HTERT RPE-1 (cell line): Measurements from ENCODE around the gene LPIN1.

ENCODE experiments used
- in situ Hi-C: fragments of 300-500 bp; cut with MboI; formaldehyde crosslinking; loops from 4 replicates; pipeline ENCODE4 v1.14.3; 2020; ENCODE audit warnings: low sequenced_read_pairs

Gene LPIN1, protein sequence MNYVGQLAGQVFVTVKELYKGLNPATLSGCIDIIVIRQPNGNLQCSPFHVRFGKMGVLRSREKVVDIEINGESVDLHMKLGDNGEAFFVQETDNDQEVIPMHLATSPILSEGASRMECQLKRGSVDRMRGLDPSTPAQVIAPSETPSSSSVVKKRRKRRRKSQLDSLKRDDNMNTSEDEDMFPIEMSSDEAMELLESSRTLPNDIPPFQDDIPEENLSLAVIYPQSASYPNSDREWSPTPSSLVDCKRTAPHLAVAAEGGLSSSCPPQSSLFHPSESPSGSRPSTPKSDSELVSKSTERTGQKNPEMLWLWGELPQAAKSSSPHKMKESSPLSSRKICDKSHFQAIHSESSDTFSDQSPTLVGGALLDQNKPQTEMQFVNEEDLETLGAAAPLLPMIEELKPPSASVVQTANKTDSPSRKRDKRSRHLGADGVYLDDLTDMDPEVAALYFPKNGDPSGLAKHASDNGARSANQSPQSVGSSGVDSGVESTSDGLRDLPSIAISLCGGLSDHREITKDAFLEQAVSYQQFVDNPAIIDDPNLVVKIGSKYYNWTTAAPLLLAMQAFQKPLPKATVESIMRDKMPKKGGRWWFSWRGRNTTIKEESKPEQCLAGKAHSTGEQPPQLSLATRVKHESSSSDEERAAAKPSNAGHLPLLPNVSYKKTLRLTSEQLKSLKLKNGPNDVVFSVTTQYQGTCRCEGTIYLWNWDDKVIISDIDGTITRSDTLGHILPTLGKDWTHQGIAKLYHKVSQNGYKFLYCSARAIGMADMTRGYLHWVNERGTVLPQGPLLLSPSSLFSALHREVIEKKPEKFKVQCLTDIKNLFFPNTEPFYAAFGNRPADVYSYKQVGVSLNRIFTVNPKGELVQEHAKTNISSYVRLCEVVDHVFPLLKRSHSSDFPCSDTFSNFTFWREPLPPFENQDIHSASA

GRCh38 chr2:11746376-11746806 is at the start of gene LPIN1:
Gene LPIN1, plus strand, starts transcription at chr2:11746632. Its CDS starts 18,910 bp downstream, at chr2:11765542.
- in situ Hi-C loops: no loop called here

GRCh38 chr2:11696736-11697102 is 49.7 kb upstream of the LPIN1 start:
- in situ Hi-C loops: no loop called here

DNA sequence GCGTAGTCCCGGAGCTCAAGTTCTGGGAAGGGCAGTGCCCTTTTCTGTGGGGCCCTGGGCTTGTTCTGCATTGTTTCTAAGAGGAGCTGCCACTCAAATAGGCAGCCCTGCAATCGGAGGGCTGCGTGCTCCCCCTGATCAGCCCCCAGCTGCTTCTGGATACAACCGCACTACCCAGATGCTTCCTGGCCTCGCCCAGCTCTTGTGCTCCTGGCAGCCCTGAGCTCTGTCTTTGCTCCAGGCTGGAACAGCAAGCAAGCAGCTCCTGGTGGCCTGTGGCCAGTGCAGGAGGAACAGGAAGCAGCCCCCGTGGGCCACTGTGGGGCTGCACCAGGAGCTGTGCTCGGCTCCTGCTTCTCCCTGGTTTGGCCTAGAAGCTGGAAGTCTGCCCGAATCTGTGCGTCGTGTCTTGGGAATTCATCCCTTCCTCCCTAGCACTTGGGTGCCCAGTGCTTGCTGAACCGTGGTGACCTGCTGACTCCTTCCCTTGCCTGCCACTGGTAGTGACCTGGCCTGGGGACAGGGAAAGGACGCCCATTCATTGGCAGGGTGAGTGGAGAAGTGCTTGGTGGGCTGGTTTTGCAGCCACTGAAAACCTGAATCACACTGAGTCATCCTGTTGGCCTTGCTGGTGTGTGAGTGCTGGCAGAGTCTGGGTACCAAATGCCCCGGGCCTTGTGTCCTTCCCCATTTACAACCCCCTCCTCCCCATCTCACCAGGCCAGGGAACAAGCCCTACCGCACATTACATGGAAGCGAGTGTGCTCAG is 49.1 kb upstream of the LPIN1 start:
- in situ Hi-C loops: no loop called here

- in situ Hi-C loops: no loop called here
These were observed 48.2 kb upstream of the LPIN1 start for GRCh38 chr2:11698009-11698922.

DNA sequence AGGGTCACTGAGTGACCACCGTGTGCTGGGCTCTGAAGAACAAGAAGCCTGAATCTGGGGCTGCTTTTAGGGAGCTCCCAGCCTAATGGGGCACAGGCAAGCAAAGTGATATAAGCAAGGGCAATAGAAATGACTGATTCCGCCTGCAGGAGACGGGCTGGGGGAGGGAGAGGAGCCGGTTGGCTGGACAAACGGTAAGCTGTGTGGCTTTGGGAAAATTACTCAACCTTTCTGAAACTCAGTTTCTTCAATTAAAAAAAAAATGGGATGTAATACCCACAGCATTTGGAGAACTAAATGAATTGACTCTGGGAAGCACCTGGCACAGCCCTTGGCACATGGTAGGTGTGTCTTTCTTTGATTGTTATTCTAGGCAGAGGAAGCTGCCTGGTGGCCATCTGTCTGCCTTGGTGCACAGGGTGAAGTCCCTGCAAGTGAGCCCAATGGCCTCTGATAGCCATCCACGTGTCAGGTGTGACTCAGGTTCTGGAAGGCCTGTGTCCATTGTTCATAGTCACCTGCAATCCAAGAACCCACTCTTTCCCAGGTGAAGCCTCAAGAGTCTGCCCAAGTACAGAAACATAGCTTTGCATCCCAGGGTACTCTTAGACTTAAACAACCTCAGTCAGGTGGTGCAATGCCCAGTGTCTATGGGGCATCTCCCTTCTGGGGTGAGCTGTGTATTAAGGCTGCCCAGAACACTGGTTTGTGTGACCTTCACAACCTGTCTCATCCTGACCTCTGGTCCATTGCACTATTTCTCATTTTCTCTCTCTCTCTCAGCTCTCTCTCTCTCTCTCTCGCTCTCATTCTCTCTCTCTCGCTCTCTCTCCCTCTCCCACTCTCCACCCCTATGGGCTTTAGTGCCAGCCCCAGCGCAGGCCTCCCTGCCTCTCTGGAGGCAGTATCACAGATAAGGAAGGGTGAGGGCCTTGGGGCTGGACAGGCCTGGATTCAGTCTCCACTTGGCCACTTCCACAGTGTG is 46.5 kb upstream of the LPIN1 start:
- in situ Hi-C loops: no loop called here

- in situ Hi-C loops: no loop called here
These were observed 45.2 kb upstream of the LPIN1 start for GRCh38 chr2:11701206-11701605.

DNA sequence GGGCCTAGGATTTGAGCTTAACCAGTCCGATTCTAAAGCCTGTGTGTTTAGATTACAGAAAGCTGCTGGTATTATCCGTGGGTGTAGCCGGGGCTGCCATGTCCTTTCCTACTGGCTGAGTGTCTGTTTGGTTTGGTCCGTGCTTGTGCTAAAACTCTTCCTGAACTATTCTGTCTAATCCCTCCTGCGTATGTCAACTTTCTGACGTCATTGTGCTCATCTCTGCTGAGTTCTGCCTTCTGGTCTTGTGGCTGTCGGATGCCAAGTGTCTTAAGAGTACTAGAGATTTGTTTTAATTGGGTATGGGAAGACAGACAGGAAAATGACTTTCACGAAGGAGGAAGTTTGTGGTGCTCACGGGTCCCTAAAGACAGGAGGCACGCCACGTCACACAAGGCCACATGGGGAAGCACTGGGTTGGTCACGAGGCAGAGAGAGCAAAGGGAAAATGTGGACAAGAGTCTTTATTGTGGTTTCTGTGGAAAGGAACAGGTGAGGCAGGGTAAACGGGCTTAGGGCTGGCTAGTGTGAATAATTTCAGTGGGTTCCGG is 44.6 kb upstream of the LPIN1 start:
- in situ Hi-C loops: no loop called here

GRCh38 chr2:11702946-11703345 is 43.5 kb upstream of the LPIN1 start:
- in situ Hi-C loops: no loop called here

- in situ Hi-C loops: no loop called here
These were observed 42.7 kb upstream of the LPIN1 start for GRCh38 chr2:11703700-11704099.

GRCh38 chr2:11705063-11705462 is 41.4 kb upstream of the LPIN1 start:
- in situ Hi-C loops: no loop called here

DNA sequence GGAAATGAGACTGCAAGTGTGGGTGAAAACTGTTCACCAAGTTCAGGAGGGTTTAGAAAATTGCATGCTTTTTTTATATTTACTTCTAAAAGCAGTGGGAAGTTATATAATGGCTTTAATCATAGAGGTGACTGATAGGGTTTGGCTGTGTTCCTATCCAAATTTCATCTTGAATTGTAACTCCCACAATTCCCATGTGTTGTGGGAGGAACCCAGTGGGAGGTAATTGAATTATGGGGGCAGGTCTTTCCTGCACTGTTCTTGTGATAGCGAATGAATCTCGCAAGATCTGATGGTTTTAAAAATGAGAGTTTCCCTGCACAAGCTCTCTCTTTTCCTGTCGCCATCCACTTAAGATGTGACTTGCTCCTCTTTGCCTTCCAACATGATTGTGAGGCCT is 40.7 kb upstream of the LPIN1 start:
- in situ Hi-C loops: no loop called here

- in situ Hi-C loops: no loop called here
These were observed 38.3 kb upstream of the LPIN1 start for GRCh38 chr2:11708106-11708505.

- in situ Hi-C loops: no loop called here
These were observed 37.1 kb upstream of the LPIN1 start for GRCh38 chr2:11709293-11709692.

DNA sequence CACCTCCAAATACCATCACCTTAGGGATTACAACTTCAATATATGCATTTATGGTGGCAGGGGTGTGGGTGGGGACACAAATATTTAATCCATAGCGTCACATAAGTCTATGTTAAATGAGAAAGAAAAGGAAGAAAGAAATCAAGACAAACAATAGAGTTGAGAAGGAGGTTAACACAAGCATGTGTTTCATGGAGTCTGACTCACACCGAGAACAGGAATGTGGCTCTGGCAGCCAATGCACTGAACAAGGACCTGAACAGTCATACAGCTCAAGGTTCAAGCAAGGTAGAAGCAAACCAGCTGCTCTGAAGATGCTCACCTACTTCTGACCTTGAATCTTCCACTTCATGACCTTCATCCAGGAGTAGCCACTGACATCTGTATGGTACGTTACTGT is 36.2 kb upstream of the LPIN1 start:
- in situ Hi-C loops: no loop called here

- in situ Hi-C loops: no loop called here
These were observed 35.6 kb upstream of the LPIN1 start for GRCh38 chr2:11710632-11711353.

DNA sequence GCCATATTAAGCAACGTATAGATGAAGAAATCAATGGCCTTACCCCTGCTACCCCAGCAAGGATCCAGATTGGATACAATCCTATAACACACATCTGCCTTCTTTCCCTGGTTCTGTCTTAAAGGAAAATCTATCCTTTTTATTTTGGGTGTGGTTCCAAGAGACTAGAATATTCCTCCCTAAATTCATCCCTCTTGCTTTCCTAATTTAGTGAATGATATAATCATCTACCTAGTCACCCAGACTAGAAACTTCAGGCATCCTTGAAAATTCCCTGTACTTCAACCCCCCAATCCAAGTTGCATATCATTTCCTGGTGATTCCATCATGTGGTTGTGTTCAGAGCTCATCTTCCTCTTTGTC is 35.1 kb upstream of the LPIN1 start:
- in situ Hi-C loops: no loop called here

DNA sequence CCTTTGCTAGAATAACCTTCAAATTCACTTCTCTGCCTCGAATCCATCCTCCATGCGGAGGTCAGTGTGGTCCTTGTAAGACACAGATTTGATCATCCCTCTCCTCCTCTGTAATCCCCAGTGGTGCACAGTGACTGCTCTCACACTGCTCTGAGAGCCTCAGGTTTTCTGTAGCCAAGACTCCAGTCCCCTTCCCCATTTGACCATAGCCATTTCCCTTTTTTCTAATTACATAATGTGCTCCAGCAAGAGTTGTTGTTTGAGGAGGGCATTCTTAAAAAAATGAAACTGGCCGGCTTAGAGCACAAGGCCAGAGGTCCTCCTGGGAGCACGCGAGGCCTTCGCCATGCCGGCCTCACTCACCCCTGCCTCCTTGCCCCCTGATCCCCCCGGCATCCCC is 34.7 kb upstream of the LPIN1 start:
- in situ Hi-C loops: no loop called here

DNA sequence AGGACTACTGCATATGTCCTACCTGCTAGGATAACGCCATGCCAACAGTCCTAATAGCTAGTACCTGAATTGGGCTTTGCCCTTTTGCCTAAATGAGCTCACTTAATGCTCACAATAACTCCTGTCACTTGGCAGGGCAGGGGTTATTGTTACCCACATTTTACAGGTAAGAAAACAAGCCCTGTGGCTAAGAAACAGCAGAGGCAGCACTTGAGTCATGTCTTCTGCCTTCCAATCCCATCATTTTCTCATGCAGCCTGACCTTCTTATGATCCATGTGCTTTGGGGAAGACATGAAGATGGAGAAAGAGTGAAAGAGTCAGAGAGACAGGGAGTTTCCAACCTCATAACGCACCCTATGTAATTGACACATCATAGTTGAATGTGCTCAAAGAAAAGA is 33.6 kb upstream of the LPIN1 start:
- in situ Hi-C loops: no loop called here
